ENCODE data around the gene ZNF593.

DNA sequence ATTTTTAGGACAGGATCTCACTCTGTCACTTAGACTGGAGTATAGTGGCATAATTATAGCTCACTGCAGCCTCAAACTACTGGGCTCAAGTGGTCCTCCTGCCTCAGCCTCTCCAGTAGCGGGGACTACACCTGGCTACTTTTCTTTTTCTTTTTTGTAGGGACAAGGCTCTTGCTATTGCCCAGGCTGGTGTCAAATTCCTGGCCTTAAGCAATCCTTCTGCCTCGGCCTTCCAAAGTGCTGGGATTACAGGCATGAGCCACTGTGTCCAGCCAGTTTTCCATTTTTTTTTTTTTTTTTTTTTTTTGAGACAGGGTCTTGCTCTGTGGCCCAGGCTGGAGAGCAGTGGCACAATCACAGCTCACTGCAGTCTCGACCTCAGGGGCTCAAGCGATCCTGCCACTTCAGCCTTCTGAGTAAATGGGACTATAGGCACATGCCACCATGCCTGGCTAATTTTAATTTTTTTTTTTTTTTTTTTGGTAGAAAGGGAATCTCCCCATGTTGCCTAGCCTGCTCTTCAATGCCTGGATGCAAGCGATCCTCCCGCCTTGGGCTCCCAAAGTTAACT is 43.7 kb downstream of the ZNF593 start:
- no peak for TF ChIP-seq POLR2A (IDR thresholded peaks at IDR 0.05; ENCODE audit: extremely low read depth, insufficient read length)
- TF ChIP-seq, protein P1, sequence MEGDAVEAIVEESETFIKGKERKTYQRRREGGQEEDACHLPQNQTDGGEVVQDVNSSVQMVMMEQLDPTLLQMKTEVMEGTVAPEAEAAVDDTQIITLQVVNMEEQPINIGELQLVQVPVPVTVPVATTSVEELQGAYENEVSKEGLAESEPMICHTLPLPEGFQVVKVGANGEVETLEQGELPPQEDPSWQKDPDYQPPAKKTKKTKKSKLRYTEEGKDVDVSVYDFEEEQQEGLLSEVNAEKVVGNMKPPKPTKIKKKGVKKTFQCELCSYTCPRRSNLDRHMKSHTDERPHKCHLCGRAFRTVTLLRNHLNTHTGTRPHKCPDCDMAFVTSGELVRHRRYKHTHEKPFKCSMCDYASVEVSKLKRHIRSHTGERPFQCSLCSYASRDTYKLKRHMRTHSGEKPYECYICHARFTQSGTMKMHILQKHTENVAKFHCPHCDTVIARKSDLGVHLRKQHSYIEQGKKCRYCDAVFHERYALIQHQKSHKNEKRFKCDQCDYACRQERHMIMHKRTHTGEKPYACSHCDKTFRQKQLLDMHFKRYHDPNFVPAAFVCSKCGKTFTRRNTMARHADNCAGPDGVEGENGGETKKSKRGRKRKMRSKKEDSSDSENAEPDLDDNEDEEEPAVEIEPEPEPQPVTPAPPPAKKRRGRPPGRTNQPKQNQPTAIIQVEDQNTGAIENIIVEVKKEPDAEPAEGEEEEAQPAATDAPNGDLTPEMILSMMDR (IDR thresholded peaks at IDR 0.05; ENCODE audit: low read depth, low read length): no peak

Data from NB4 (cell line).